Muscle of arm (tissue), 12 donors: ENCODE results near the gene LCOR. TPM values are rescaled to one million over a fixed set of nuclear protein-coding genes. Genes with fewer than 3 reads are reported as not detected.

Source experiments
- DNase-seq: peaks from one replicate; pipeline ENCODE4 v3.0.0-alpha.2; 2013
- polyA plus RNA-seq, 12 donors: library from polyadenylated mRNA; unstranded; fragments of 120-200 nt; gene quantifications; one replicate each; pipeline ENCODE4 v1.2.1, GENCODE V29; 2013; ENCODE audit not compliant: insufficient read length in 12 of 12

The LCOR gene
- polyA plus RNA-seq, 12 donors, result 12.0 to 24.9 (median 17.1) TPM; not detected in 1

GRCh38 chr10:96984541-96985131, 152.5 kb downstream of the LCOR start:
- DNase-seq, result peak; percentile 84

GRCh38 chr10:96986200-96986856, 154.2 kb downstream of the LCOR start:
- DNase-seq, result no peak

- DNase-seq, result no peak
Measured at GRCh38 chr10:96987141-96987841, 155.2 kb downstream of the LCOR start.

GRCh38 chr10:96987842-96988175, 155.7 kb downstream of the LCOR start:
- no peak for DNase-seq

- DNase-seq, result no peak
Measured at GRCh38 chr10:96988426-96988825, 156.3 kb downstream of the LCOR start.

DNA sequence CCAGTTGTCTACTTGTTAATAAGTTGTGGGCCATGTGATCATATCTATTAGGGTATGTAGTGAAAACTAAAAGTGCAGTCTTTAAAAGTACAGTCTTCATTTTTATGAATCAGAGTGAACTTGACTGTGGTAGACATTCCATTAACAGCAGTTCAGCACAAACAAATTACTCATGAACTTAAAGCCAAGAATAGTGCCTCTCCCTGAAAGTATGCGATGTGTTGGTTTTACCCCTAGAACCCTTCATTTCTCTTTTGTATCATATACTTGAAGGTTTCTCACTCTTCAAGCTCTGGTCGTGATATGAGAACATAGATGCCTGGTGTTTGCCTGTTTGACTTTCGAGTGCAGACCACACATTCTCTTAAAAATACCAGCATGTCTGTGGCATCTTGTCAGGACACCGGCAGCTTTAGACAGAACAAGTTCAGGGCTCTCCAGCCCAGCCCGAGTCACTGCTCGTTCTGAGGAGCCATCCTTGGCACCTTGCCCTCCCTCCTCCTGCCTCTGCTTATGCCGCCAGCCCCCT, 159.3 kb downstream of the LCOR start:
- DNase-seq, result no peak

- DNase-seq, result no peak
Measured at GRCh38 chr10:96992721-96993120, 160.6 kb downstream of the LCOR start.

DNA sequence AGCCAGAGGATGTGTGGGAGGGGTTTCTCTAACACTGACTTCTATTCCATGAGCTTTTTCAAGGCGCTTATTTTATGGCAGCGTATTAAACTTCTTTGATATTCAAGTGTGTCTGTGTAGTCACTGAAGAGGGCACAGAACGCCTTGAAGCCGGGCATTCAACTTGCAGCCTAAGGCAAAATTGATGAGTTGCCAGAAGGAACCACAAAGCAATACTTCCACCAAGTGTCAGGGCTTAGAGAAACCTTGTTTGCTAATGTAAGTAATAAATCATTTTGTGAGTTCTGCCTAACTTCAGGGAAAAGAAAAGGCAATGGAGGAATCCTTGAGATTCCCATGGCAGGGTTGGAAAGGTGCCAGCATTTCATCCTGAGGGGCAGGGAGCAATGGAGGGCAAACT, 163.8 kb downstream of the LCOR start:
- DNase-seq, result no peak

DNA sequence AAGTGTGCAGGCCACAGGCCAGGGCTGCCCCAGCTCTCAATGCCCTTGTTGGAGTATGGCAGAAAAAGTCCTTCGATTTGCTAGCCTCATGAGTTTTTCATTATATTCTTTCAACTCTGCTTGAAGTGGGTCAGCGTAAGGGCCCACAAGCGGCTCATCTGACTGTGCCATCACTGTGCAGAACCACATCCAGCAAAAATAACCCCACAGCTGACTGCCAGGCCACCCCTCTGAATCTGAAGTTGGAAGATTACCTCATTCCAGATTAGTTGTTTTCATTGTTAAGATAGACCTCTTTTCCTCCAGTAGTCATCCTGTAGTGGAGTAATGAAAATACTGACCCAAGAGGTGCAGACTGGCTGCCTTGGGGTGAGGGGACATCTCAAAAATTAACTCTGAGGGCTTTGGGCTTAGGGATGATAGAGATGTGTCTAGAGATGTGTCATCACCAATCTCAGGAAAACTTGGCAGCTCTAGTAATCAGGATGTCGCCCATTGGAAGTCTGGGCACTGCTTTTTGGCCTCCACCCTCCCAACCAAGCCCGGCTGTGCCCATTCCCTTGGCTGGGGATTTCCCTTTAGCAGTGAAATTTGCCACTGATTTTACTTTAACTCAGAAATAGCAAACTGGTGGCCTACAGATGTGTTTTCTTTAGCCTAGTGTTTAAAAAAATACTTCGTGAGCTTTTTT, 164.3 kb downstream of the LCOR start:
- no peak for DNase-seq

DNA sequence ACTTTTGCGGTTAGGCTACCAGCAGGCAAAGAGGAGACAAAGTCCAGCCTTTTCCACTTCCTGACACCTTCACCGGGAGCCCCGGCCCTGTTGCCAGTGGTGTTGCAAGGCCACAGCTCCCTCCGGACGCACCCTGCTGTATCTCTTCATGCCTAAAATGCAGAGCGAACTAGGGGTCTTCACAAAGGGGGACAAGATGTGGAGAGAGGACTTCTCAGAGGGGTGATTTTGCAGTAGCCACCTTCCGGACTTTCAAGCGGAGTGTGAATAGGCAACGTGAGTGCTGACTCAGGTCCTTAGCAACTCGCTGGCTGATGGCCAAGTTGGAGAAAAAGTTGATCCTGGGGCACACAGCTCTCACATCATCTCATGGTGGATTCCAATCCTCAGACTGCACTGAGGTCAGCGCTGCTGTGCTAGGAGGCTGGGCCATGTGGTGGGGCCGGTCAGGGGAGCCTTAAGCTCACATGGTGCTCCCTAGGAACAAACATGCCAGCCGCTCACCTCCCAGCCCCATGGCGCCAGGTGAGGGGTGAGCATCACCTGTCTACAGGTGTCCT, 166.3 kb downstream of the LCOR start:
- no peak for DNase-seq

DNA sequence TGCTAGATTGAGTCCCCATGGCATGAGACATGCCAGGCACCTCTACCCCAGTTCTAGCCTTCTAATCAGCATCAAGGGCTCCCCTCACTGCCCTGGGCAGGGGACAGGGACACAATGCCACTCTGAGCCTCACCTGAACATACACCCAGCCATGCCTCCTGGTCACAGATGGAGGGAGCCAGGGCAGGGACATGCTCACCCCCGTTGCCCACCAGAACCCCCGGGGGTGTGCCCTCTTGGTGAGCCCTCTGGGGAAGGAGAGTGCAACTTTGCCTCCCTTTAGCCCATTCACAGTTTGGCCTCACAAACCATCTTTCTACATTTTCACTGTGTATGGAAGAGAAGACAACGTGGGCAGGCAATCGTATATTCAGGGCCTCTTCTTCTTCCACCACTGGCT, 167.2 kb downstream of the LCOR start:
- no peak for DNase-seq

GRCh38 chr10:96999987-97000386, 167.9 kb downstream of the LCOR start:
- no peak for DNase-seq

- DNase-seq, result no peak
Measured at GRCh38 chr10:97000487-97001182, 168.5 kb downstream of the LCOR start.

DNA sequence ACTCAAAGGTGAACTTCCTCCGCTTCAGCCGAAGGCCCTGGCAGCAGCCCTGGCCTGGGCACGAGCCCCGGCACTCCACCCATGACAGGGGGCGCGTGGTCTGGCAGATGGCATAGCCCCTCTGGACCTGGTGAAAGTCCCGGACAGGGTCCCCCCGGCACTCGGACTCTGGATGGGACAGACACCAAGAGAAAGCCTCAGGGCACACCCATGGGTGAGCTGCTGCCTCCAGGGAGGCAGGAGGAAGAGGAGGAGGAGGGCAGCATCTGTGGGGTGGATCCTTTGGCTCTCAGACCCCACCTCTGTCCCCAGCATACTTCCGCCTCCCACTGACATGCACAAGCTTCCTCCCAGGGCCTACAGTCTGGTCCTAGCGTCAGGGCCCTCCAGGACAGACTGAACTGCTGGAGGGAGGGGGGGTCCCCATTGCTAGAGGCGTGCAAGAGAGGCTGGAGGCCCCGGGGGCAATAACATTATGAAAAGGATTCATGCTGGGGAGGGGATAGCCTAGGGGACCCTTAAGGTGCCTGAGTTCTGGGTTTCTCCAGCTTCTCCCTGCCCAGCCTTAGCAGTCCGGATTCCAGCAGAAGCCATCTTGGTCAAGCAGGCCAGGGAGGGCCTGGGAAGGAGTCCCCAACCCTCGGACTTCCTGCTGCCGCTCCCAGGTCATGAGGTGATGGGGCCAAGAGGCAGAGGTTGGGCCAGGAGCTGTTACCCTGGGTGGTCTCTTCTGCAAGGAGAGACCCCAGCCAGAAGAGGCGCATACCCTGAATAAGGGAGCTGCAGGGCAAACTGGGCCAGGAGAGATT, 169.3 kb downstream of the LCOR start:
- no peak for DNase-seq

DNA sequence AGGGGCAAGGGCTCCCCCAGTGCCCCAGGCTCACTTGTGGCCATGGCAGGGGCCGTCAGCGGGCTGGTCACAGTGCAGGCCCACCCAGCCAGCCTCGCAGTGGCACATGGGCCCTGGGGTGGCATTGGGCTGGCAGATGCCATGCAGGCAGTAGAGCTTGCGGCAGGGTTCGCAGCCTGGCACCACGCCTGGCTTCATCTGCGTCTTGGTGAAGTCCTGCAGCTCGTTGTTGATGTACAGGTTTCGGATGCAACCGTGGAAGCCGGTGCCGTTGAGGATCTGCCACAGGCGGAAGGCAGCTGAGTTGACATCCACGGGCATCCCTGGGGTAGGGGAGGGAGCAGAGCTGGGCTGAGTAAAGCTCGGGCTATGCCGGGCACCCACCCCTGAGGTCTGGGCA, 170.6 kb downstream of the LCOR start:
- no peak for DNase-seq

GRCh38 chr10:97003151-97003803, 171.2 kb downstream of the LCOR start:
- DNase-seq, result no peak

DNA sequence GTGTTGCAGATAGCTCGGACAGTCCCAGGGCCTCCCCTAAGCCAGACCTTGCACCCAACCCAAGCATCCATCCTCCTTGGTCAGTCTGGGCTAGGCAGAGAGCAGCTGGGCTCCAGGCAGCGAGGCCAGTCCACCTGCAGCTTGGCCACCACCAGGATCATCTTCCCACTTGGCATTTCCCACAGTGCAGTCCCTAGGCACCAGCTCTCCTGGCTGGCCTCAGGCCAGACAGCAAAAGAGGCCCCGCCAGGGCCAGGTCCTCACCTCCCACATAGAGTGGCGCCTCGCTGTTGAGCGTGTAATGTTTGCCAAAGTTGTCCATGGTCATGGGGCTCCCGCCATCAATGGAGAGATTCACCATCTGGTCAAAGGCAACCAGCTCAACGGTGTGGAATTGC, 171.7 kb downstream of the LCOR start:
- DNase-seq, result no peak

DNA sequence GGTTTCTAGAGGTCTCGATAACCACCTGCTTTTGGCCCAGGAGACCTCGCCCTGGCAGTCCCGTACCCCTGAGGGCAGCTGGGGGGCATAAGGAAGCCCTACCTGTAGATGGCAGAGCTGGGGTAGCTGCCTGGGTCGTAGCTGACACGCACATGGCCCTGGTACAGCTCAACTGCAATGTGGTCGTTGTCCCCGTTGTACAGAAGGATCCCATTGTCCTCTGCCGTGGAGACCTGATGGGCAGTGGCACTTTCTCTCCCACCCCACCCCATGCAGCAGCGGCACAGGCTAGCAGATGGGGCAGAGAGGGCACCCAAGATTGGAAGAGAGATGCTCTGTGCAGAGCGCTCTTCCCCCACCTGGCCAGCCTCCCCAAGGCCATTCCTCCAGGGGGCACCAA, 172.5 kb downstream of the LCOR start:
- DNase-seq, result no peak

- no peak for DNase-seq
Measured at GRCh38 chr10:97005349-97005748, 173.3 kb downstream of the LCOR start.

DNA sequence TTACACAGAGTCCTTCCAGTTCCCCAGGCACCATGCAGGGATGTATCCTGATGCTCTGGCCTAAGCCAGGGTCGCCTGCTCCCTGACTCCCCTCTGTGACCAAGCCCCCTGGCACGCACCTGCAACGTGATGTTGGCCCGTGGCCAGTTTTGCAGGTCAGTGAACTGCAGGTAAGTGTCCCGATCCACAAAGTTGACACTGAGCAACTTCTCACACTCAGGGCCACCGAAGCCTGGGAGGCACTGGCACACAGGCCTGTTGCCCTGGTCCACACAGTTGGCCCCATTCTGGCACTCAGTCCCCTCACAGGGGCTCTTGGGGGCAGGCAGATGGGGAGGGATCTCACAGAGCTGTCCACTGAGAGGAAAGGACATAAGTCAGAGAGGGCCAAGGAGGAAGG, 174.3 kb downstream of the LCOR start:
- no peak for DNase-seq
